Subcutaneous adipose tissue (tissue), 4 donors: ENCODE results near the gene S100A5. TPM values are rescaled to one million over a fixed set of nuclear protein-coding genes. Genes with fewer than 3 reads are reported as not detected.

Experiments used
- total RNA-seq, 4 donors: library from RNA; depleted of rRNA; stranded (reverse); fragments of >200 nt; gene quantifications; one replicate each; pipeline ENCODE4 v1.1.0, GENCODE V29; 2016
- TF ChIP-seq, protein P1 (sequence below): fragments of 450-650 bp; IDR thresholded peaks from one replicate; pipeline ENCODE4 v1.5.1; 2016; ENCODE audit warnings: low read depth, mild to moderate bottlenecking, control low read depth, antibody characterized with exemption, moderate library complexity

The S100A5 gene
- total RNA-seq, 4 donors from 2014 or later = not detected

DNA sequence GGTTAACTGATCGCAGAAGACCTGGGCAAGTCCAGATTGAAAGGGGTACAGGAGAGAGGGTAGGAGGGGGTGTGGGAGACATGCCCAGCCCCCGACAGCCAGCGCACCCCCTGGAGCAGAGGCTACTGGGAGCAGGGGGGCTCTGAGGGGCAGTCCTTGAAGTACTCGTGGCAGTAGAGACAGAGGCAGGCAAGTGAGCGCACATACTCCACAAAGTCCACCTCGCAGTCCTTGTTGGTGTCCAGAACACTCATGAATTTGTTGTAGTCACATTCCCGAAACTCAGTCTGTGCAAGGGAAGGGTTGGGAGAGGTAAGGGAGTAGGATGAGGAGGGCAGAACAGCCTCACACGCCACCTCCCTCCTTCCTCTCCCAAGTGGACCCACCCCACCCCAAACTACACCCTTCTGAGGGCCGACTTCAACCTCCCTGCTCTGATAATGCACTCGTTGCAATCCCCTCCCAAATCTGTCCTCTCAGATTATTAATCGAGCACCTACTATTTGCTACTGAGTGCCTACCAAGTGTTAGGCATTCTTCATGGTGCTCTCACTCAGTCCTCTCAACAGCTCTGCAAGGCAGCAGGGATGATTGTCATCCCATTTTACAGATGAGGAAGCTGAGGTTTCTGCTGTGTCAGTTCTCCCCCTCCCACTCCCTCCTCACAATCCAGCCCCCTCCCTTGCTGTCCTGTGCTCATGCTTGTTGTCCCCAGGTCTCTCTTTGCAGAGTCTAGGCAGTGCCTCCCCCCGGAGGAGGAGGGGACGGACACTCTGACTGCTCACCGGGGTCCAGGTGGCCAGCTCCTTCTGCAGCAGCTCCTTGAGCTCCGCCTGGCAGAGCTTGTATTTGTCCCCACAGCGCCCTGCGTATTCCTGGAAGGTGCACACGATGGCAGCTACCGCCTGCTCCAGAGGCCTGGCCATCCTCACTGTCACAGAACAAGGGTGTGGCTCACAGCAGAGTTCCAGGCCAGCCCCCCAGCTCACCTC, 7.1 kb upstream of the S100A5 start:
- TF ChIP-seq, protein P1, sequence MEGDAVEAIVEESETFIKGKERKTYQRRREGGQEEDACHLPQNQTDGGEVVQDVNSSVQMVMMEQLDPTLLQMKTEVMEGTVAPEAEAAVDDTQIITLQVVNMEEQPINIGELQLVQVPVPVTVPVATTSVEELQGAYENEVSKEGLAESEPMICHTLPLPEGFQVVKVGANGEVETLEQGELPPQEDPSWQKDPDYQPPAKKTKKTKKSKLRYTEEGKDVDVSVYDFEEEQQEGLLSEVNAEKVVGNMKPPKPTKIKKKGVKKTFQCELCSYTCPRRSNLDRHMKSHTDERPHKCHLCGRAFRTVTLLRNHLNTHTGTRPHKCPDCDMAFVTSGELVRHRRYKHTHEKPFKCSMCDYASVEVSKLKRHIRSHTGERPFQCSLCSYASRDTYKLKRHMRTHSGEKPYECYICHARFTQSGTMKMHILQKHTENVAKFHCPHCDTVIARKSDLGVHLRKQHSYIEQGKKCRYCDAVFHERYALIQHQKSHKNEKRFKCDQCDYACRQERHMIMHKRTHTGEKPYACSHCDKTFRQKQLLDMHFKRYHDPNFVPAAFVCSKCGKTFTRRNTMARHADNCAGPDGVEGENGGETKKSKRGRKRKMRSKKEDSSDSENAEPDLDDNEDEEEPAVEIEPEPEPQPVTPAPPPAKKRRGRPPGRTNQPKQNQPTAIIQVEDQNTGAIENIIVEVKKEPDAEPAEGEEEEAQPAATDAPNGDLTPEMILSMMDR = no peak

DNA sequence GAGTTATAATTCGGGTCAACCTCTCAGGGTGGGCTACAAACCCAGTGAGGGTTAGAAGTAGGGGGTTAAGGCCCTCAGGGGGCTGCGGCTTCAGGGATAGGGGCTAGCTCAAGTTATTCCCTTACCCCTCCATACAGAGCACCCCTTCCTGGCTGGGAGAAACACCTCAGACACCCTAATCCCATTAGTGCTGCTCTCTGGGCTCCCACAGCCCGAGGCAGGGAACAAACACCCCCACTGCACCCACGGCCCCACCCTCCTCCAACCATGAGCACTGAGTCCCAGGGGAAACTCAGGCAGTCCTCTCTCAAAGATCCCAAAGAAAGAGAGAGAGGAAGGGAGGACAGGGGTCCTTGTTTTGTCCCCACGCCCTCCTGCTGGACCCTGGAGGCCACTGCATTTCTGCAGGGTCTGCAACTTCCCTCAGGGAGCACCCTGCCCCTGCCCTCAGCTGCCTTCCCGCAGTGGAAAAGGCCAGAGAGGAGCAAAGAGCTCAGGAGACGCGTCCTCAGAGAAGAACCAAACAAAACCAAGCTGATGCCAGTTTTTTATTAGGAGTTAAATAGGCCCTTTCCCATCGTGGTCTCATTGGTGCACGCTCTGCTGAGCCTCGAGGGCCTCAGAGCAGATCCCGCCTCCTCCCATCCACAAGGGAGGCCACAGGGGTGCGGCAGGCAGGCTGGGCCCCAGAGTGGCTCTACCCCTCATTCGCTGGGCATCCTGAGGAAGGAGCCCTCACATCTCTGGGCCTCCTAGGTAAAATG, 6.2 kb upstream of the S100A5 start:
- TF ChIP-seq, protein P1 = no peak

DNA sequence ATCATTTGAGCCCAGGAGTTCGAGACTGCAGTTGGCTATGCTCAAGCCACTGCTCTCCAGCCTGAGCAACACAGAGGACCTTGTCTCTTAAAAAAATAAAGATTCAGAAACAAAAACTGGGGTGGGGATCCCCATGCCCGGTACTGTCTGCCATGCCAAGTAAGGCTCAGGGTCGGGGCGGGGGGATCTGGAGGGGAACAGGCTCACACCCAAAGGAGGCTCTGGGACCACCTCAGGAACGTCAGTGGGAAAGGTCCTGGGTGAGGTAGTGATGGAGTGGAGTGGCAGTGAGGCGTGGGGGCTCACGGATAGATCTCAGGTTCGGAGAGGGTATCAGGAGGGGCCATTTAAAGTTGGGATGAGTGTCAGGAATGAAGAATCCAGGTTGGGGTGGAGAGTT, 5.6 kb upstream of the S100A5 start:
- TF ChIP-seq, protein P1 = no peak

- TF ChIP-seq, protein P1 = no peak
Observed at GRCh38 chr1:153545067-153546055, 4.6 kb upstream of the S100A5 start, which contains the start of gene S100A4. TSS of gene S100A4 (minus strand) at chr1:153545806. CDS start at chr1:153544794, 1,012 bp downstream.

DNA sequence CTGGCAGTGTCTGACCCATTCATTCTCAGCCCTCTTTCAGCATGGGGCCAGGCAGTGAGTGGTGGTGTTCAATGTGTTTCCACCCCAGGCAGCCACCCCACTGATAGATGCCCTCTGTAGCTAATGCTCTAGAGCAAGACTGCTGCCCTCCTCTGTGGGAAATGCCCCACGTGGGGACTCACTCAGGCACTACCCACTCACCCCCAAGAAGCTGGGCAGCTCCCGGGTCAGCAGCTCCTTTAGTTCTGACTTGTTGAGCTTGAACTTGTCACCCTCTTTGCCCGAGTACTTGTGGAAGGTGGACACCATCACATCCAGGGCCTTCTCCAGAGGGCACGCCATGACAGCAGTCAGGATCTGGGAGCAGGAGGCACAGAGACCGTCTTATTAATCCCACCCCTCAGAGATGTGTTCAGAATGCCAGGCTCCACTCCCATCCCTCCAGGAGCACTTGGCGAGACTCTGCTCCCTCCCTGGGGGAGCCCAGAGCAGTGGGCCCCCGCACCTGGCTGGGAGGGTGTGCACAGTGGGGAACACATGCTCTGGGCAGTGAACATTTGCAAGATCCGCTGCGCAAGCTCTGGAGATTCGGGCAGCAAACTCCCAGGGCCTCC, 3.8 kb upstream of the S100A5 start:
- TF ChIP-seq, protein P1 = no peak

- TF ChIP-seq, protein P1 = no peak
Observed at GRCh38 chr1:153543736-153544135, 3.0 kb upstream of the S100A5 start.
